DND-41 (cell line): ENCODE results near the gene CYRIA.

ENCODE experiments used
- EZH2 ChIP-seq: IDR thresholded peaks from 3 replicates; pipeline ENCODE4 v1.6.1; 2012; ENCODE audit warnings: borderline replicate concordance, low read depth, mild to moderate bottlenecking, moderate library complexity, low read length, inconsistent platforms; ENCODE audit not compliant: severe bottlenecking
- TF ChIP-seq, protein P1 (sequence below): IDR thresholded peaks from 2 replicates; pipeline ENCODE4 v1.5.1; 2012; ENCODE audit warnings: borderline replicate concordance, low read length, moderate library complexity, mild to moderate bottlenecking; ENCODE audit not compliant: poor library complexity, severe bottlenecking; ENCODE audit errors: extremely low read depth

DNA sequence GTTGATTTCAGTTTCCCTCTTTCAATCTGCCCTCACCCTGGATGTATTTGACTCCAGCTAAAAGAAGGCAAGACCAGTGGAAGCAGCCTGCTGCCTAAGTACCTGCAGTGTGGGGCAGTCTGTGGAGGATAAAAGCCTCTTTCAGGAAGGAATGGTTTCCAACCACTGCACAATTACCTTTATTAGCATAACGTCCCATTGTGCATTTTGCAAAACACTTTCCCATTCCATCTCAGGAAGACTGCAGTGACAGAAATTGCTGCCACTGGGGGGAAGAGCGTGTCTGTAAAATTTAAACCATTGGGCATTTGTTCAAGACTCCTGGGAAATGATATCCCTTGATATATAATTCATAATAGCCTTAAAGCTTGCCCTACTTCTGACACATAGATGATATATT lies 26.2 kb downstream of the CYRIA start:
- TF ChIP-seq, protein P1, sequence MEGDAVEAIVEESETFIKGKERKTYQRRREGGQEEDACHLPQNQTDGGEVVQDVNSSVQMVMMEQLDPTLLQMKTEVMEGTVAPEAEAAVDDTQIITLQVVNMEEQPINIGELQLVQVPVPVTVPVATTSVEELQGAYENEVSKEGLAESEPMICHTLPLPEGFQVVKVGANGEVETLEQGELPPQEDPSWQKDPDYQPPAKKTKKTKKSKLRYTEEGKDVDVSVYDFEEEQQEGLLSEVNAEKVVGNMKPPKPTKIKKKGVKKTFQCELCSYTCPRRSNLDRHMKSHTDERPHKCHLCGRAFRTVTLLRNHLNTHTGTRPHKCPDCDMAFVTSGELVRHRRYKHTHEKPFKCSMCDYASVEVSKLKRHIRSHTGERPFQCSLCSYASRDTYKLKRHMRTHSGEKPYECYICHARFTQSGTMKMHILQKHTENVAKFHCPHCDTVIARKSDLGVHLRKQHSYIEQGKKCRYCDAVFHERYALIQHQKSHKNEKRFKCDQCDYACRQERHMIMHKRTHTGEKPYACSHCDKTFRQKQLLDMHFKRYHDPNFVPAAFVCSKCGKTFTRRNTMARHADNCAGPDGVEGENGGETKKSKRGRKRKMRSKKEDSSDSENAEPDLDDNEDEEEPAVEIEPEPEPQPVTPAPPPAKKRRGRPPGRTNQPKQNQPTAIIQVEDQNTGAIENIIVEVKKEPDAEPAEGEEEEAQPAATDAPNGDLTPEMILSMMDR: no peak
- no peak for TF ChIP-seq EZH2
